GM18867 (cell line): ENCODE measurements around the gene HELZ.
"Not testable (repeated sequence)": the region's sequence is repeated elsewhere in the genome, so short reads cannot be mapped to it uniquely, and the experiment has no call there.

ENCODE experiments used
- ATAC-seq: cut with Tn5 transposase; IDR thresholded peaks from one replicate; pipeline ENCODE4 v1.9.1; 2021; ENCODE audit warnings: mild to moderate bottlenecking, moderate library complexity; ENCODE audit not compliant: unreplicated experiment

HELZ gene

GRCh38 chr17:67148352-67148751, 96.6 kb downstream of the HELZ start:
- no peak for ATAC-seq

- ATAC-seq, result no peak
Measured at GRCh38 chr17:67145183-67145805, 99.7 kb downstream of the HELZ start.

- no peak for ATAC-seq
Measured at GRCh38 chr17:67143318-67143717, 101.7 kb downstream of the HELZ start.

GRCh38 chr17:67142030-67142429, 103.0 kb downstream of the HELZ start:
- not testable (repeated sequence) for ATAC-seq

- ATAC-seq, result no peak
Measured at GRCh38 chr17:67139784-67140665, 105.0 kb downstream of the HELZ start.

GRCh38 chr17:67139289-67139688, 105.7 kb downstream of the HELZ start:
- ATAC-seq, result no peak

- ATAC-seq, result no peak
Measured at GRCh38 chr17:67138392-67138791, 106.6 kb downstream of the HELZ start.

- ATAC-seq, result no peak
Measured at GRCh38 chr17:67137860-67138259, 107.1 kb downstream of the HELZ start.

- no peak for ATAC-seq
Measured at GRCh38 chr17:67137026-67137370, 108.0 kb downstream of the HELZ start.

GRCh38 chr17:67136191-67137025, 108.6 kb downstream of the HELZ start:
- no peak for ATAC-seq

- no peak for ATAC-seq
Measured at GRCh38 chr17:67133161-67133560, 111.8 kb downstream of the HELZ start.

GRCh38 chr17:67132366-67132765, 112.6 kb downstream of the HELZ start:
- ATAC-seq, result no peak

GRCh38 chr17:67130768-67131167, 114.2 kb downstream of the HELZ start:
- no peak for ATAC-seq

GRCh38 chr17:67129283-67129682, 115.7 kb downstream of the HELZ start:
- ATAC-seq, result no peak

GRCh38 chr17:67128700-67129099, 116.3 kb downstream of the HELZ start:
- no peak for ATAC-seq

- no peak for ATAC-seq
Measured at GRCh38 chr17:67127925-67128324, 117.1 kb downstream of the HELZ start.

- ATAC-seq, result no peak
Measured at GRCh38 chr17:67126983-67127382, 118.0 kb downstream of the HELZ start.

GRCh38 chr17:67126543-67126942, 118.5 kb downstream of the HELZ start:
- not testable (repeated sequence) for ATAC-seq

GRCh38 chr17:67125924-67126323, 119.1 kb downstream of the HELZ start:
- ATAC-seq, result no peak

GRCh38 chr17:67125417-67125816, 119.6 kb downstream of the HELZ start:
- ATAC-seq, result no peak

- no peak for ATAC-seq
Measured at GRCh38 chr17:67124450-67125148, 120.4 kb downstream of the HELZ start.
